Caco-2 (cell line): Measurements from ENCODE around the gene ANK3. TPM values are rescaled to one million over a fixed set of nuclear protein-coding genes. Genes with fewer than 3 reads are reported as not detected.

Experiments used
- BruUV-seq: library from RNA; stranded (reverse); fragments of 400-500 nt; replicated peaks from 2 replicates; lab custom pipeline; 2021; lab: Mats Ljungman, UMichigan
- CTCF ChIA-PET: fragments of 300-600 bp; sonication (Branson Sonifier 250); formaldehyde crosslinking; loops from one replicate; lab custom pipeline; 2022; ENCODE audit warnings: antibody characterized with exemption; lab: Charles Lee
- POLR2A ChIA-PET: fragments of 300-600 bp; sonication (Branson Sonifier 250); formaldehyde crosslinking; loops from one replicate; lab custom pipeline; 2022; ENCODE audit warnings: antibody characterized with exemption; lab: Charles Lee
- DNase-seq, 2 experiments: peaks; one replicate each; pipeline versions ENCODE4 v3.0.0 to v3.0.0-alpha.2; 2020 to 2022
- H3K27me3 ChIP-seq: replicated peaks from 2 replicates; pipeline ENCODE4 v1.6.0; 2011; ENCODE audit warnings: low read length; ENCODE audit not compliant: control insufficient read depth, insufficient read depth
- H3K36me3 ChIP-seq: 2 replicates; pipeline ENCODE4 v1.5.1; 2011; ENCODE audit warnings: low read length; ENCODE audit not compliant: control insufficient read depth, insufficient read depth
- H3K4me1 ChIP-seq: fragments of 250-450 bp; sonication (Bioruptor Pico); 2 replicates; pipeline ENCODE4 v1.5.1; 2020; ENCODE audit warnings: mild to moderate bottlenecking
- H3K4me3 ChIP-seq: 2 replicates; pipeline ENCODE4 v1.5.1; 2011; ENCODE audit warnings: low read depth, mild to moderate bottlenecking, control low read depth, low read length
- H3K9me3 ChIP-seq: fragments of 250-450 bp; sonication (Bioruptor Pico); 2 replicates; pipeline ENCODE4 v1.5.1; 2020; ENCODE audit warnings: mild to moderate bottlenecking, moderate library complexity
- H3K27ac Mint-ChIP-seq: one replicate; pipeline ENCODE4 v1.8.0; 2022; ENCODE audit warnings: mixed read lengths; ENCODE audit not compliant: unreplicated experiment
- H3K27me3 Mint-ChIP-seq: one replicate; pipeline ENCODE4 v1.8.0; 2022; ENCODE audit warnings: mixed read lengths; ENCODE audit not compliant: insufficient read depth, unreplicated experiment
- H3K36me3 Mint-ChIP-seq: one replicate; pipeline ENCODE4 v1.8.0; 2022; ENCODE audit warnings: mild to moderate bottlenecking, mixed read lengths; ENCODE audit not compliant: insufficient read depth, unreplicated experiment
- H3K4me1 Mint-ChIP-seq: one replicate; pipeline ENCODE4 v1.8.0; 2022; ENCODE audit warnings: low read depth, mixed read lengths; ENCODE audit not compliant: unreplicated experiment
- H3K4me3 Mint-ChIP-seq: one replicate; pipeline ENCODE4 v1.8.0; 2022; ENCODE audit warnings: mild to moderate bottlenecking, moderate library complexity, mixed read lengths; ENCODE audit not compliant: unreplicated experiment
- H3K9me3 Mint-ChIP-seq: one replicate; pipeline ENCODE4 v1.8.0; 2022; ENCODE audit warnings: mixed read lengths; ENCODE audit not compliant: unreplicated experiment
- intact Hi-C: fragments of 100-400 bp; cut with micrococcal nuclease; formaldehyde crosslinking; loops from one replicate; pipeline ENCODE4 v1.10.0; 2022; ENCODE audit not compliant: unreplicated experiment
- total RNA-seq: library from RNA; stranded (reverse); gene quantifications from 2 replicates; pipeline ENCODE4 v1.2.3, GENCODE V29; 2022
- TF ChIP-seq, protein P1 (sequence below), 2 experiments: fragments of 200-600 bp in 1 of 2; IDR thresholded peaks; 1 replicate in 1 of 2; 2 replicates in 1 of 2; pipeline versions ENCODE4 v1.5.1 to v1.8.0; 2011 to 2022; ENCODE audit warnings: antibody characterized with exemption in 1 of 2, control low read depth in 1 of 2, inconsistent platforms in 1 of 2, low read depth in 1 of 2, low read length in 1 of 2, mild to moderate bottlenecking in 1 of 2, moderate library complexity in 1 of 2; ENCODE audit not compliant: insufficient read depth in 1 of 2, severe bottlenecking in 1 of 2, unreplicated experiment in 1 of 2

Gene ANK3
- total RNA-seq, 1 experiment from 2014 or later = 46.7 TPM

DNA sequence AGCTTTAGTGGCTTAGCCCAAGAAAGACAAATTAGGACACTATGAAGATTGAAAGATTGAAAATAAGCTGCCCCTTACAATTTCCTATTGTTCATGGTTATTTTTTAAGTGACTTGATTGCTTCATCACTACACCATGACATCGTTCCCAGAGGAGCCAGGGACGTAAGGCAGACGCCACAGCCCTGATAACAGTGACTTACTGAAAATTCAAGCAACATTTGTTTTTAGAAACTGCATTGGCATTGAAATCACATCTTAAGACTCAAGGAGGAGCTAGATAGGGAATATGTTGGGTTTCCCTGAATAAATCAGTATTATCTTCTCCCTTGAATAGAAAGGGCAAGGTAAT, 38.7 kb upstream of the ANK3 start:
- Mint-ChIP-seq H3K4me3 (no peak overlapping the region), H3K27me3 (no peaks in the 10 kb centered on the region), H3K27ac (no peak overlapping the region), H3K9me3 (peaks cover 12% of the 10 kb centered on the region), H3K4me1 (peaks cover 26% of the 10 kb centered on the region), H3K36me3 (no peaks in the 10 kb centered on the region)
- Histone ChIP-seq H3K9me3 (no peaks in the 10 kb centered on the region; the same call in 1 of the 2 replicates), H3K36me3 (no peaks in the 10 kb centered on the region), H3K27me3 (no peaks in the 10 kb centered on the region), H3K4me1 (peaks cover 15% of the 10 kb centered on the region), H3K4me3 (no peak overlapping the region)
- intact Hi-C loops = no loop called here
- no TSS peak for BruUV-seq
- POLR2A ChIA-PET = no interaction called here
- CTCF ChIA-PET = interaction anchor here (0.7 to 0.9 kb wide), 2 partner anchors 14 to 190 kb away, joined by 3 to 4 read pairs; no protein-coding TSS in a partner anchor
- no peak for DNase-seq
- TF ChIP-seq, protein P1, sequence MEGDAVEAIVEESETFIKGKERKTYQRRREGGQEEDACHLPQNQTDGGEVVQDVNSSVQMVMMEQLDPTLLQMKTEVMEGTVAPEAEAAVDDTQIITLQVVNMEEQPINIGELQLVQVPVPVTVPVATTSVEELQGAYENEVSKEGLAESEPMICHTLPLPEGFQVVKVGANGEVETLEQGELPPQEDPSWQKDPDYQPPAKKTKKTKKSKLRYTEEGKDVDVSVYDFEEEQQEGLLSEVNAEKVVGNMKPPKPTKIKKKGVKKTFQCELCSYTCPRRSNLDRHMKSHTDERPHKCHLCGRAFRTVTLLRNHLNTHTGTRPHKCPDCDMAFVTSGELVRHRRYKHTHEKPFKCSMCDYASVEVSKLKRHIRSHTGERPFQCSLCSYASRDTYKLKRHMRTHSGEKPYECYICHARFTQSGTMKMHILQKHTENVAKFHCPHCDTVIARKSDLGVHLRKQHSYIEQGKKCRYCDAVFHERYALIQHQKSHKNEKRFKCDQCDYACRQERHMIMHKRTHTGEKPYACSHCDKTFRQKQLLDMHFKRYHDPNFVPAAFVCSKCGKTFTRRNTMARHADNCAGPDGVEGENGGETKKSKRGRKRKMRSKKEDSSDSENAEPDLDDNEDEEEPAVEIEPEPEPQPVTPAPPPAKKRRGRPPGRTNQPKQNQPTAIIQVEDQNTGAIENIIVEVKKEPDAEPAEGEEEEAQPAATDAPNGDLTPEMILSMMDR (IDR thresholded peaks at IDR 0.05; ENCODE audit: insufficient read depth in 1 of 2, low read depth in 1 of 2, low read length in 1 of 2, severe bottlenecking in 1 of 2, unreplicated experiment in 1 of 2) = no peak

DNA sequence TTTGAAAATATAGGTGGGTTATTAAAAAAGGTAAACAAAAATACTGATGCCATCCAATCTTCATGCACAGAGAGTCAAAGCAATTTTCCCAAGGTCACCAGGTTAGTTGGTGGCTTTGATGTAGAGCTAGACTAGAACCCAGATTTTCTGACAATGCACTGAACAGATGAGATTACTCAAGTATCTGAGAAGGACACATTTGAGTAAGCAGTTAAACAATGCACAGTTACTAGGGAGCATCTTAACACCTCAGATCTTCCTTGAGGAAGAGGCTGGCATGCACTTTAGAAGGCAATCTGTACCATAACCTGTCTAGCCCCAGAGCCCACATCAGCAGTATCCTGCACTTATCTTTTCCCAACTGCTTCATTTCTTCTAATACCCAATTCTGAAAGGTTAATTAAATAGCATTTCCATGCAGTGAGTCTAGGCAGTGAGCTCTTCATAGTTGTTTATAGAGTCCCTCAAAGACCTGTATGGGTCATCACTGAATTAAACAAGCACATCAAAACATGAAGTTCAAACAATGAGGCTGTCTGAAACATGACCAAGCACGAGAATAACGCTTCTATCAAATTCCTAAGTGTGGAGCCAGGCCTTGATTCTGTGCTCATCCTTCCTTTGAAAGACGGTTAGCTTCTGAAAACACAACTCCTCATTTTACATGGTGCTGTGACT, 38.2 kb upstream of the ANK3 start:
- Mint-ChIP-seq H3K27ac (no peak overlapping the region), H3K4me1 (peaks cover 26% of the 10 kb centered on the region), H3K9me3 (peaks cover 12% of the 10 kb centered on the region), H3K4me3 (no peak overlapping the region), H3K36me3 (no peaks in the 10 kb centered on the region), H3K27me3 (no peaks in the 10 kb centered on the region)
- ChIA-PET CTCF (interaction anchor here (0.7 to 0.9 kb wide), 2 partner anchors 13 to 189 kb away, joined by 3 to 4 read pairs; no protein-coding TSS in a partner anchor), POLR2A (no interaction called here)
- H3K4me3 ChIP-seq = no peak overlapping the region
- peaks cover 15% of the 10 kb centered on the region for H3K4me1 ChIP-seq
- no peaks in the 10 kb centered on the region; the same call in 1 of the 2 replicates for H3K9me3 ChIP-seq
- no peak for DNase-seq
- TF ChIP-seq, protein P1 (IDR thresholded peaks at IDR 0.05; ENCODE audit: insufficient read depth in 1 of 2, low read depth in 1 of 2, low read length in 1 of 2, severe bottlenecking in 1 of 2, unreplicated experiment in 1 of 2) = no peak
- no peaks in the 10 kb centered on the region for H3K27me3 ChIP-seq
- H3K36me3 ChIP-seq = no peaks in the 10 kb centered on the region
- no TSS peak for BruUV-seq
- intact Hi-C loops = no loop called here

DNA sequence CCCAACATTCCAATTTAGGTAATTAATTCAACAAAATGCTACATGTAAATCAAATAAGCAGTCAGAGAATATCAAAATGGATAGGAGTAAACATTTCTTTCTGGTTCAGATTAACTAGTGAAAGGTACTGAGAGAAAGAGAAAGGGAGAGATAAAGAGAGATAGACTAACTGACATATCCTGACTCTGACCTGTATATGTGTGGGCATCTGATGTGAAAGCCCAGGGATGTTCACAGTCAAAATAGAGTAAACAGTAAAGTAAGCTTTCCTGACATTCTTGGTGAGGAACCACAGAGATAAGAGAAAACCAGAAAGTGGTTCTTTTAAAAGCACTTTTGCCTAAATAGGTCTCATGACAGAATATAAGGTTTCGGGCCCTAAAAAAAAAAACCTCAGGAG, 37.5 kb upstream of the ANK3 start:
- peaks cover 15% of the 10 kb centered on the region for H3K4me1 ChIP-seq
- Mint-ChIP-seq H3K27ac (no peak overlapping the region), H3K27me3 (no peaks in the 10 kb centered on the region), H3K9me3 (peaks cover 12% of the 10 kb centered on the region), H3K4me3 (no peak overlapping the region), H3K4me1 (peaks cover 26% of the 10 kb centered on the region), H3K36me3 (no peaks in the 10 kb centered on the region)
- TF ChIP-seq, protein P1 (IDR thresholded peaks at IDR 0.05; ENCODE audit: insufficient read depth in 1 of 2, low read depth in 1 of 2, low read length in 1 of 2, severe bottlenecking in 1 of 2, unreplicated experiment in 1 of 2) = no peak
- H3K9me3 ChIP-seq = no peaks in the 10 kb centered on the region; the same call in 1 of the 2 replicates
- ChIA-PET POLR2A (no interaction called here), CTCF (no interaction called here)
- intact Hi-C loops = no loop called here
- H3K36me3 ChIP-seq = no peaks in the 10 kb centered on the region
- H3K4me3 ChIP-seq = no peak overlapping the region
- no peak for DNase-seq
- no peaks in the 10 kb centered on the region for H3K27me3 ChIP-seq
- BruUV-seq = no TSS peak
